ENCODE data around the gene MID2.

GRCh38 chrX:107857837-107858236 is 32.2 kb downstream of the MID2 start:
- TF ChIP-seq POLR2A (IDR thresholded peaks at IDR 0.05; ENCODE audit: low read depth, low read length), result no peak
- TF ChIP-seq TAF1 (IDR thresholded peaks at IDR 0.05; ENCODE audit: low read depth, low read length), result no peak
- no peak for TF ChIP-seq POLR2AphosphoS5 (IDR thresholded peaks at IDR 0.05; ENCODE audit: low read depth, low read length)
- TF ChIP-seq PAX5 (IDR thresholded peaks at IDR 0.05; ENCODE audit: insufficient read depth, low read length, severe bottlenecking), result no peak
